Measurements from ENCODE around the gene MPRIP. TPM values are rescaled to one million over a fixed set of nuclear protein-coding genes. Genes with fewer than 3 reads are reported as not detected.
A peak's percentile ranks its signal among the peaks of the same experiment; 100 is the strongest.

The MPRIP gene
- total RNA-seq, 6 experiments from 2014 or later = 39.0 to 97.6 (median 76.7) TPM

DNA sequence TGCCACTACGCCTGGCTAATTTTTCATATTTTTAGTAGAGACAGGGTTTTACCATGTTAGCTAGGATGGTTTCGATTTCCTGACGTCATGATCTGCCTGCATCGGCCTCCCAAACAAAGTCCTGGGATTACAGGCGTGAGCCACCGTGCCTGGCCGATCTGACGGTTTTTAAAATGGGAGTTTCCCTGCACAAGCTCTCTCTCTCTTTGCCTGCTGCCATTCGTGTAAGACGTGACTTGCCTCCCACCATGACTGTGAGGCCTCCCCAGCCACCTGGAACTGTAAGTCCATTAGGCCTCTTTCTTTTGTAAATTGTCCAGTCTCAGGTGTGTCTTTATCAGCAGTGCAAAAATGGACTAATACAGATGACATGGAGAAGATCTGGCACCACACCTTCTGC lies 199.4 kb downstream of the MPRIP start:
- DNase-seq (peak in 1 of 3 donors; percentile 31), ATAC-seq (no peak)
- Histone ChIP-seq H3K9me3 (no peaks in the 10 kb centered on the region), H3K27me3 (no peaks in the 10 kb centered on the region), H3K4me1 (peaks cover 0 to 5% (median 0%) of the 10 kb centered on the region in 4 donors), H3K27ac (no peak overlapping the region), H3K36me3 (peaks cover 0 to 11% (median 6%) of the 10 kb centered on the region in 4 donors), H3K4me3 (no peak overlapping the region)
- intact Hi-C loops (cut with DNase I) = no loop called here
- TF ChIP-seq CTCF (IDR thresholded peaks at IDR 0.05) (no peak), POLR2A (IDR thresholded peaks at IDR 0.05) (no peak)
- WGBS (ENCODE audit: insufficient coverage, low coverage, low lambda C conversion rate, missing lambda C conversion rate) = 75% methylated on average over 4 of the region's 10 CpGs

- DNase-seq (peak in 1 of 3 donors; percentile 35), ATAC-seq (no peak)
- no peak overlapping the region for H3K27ac ChIP-seq
- no peak overlapping the region for H3K4me3 ChIP-seq
- intact Hi-C loops (cut with DNase I) = no loop called here
- peaks cover 0 to 17% (median 9%) of the 10 kb centered on the region in 4 donors for H3K36me3 ChIP-seq
- H3K27me3 ChIP-seq = no peaks in the 10 kb centered on the region
- H3K4me1 ChIP-seq = peaks cover 0 to 5% (median 0%) of the 10 kb centered on the region in 4 donors
- WGBS (ENCODE audit: insufficient coverage, low coverage, low lambda C conversion rate, missing lambda C conversion rate) = no CpG with 5 or more reads among the region's 7 CpGs
- TF ChIP-seq CTCF (IDR thresholded peaks at IDR 0.05) = no peak
- no peak for TF ChIP-seq POLR2A (IDR thresholded peaks at IDR 0.05)
- no peaks in the 10 kb centered on the region for H3K9me3 ChIP-seq
Observed at GRCh38 chr17:17242246-17242645, 200.0 kb downstream of the MPRIP start.

Small RNAs within 50 kb of the gene (small RNA-seq; reads per million reads assigned to genes)
- gene RNU6-767P = 0 reads per million in 2 experiments

Other genes starting within 250 kb of the MPRIP start
- under 1 TPM in 1 of 6 experiments, not detected in 5; 0.44 TPM for gene TNFRSF13B, start 70.3 kb upstream of the MPRIP start, total RNA-seq
- gene PLD6, start 163.9 kb downstream of the MPRIP start, total RNA-seq = 1 to 10 TPM in 5 of 6 experiments, under 1 TPM in 1; 0.68 to 3.6 (median 2.8) TPM
- gene FLCN, start 194.7 kb downstream of the MPRIP start, total RNA-seq = 10 to 100 TPM; 25.4 to 44.3 (median 35.9) TPM
- 10 to 100 TPM; 19.7 to 33.0 (median 25.8) TPM for gene COPS3, start 238.8 kb downstream of the MPRIP start, total RNA-seq